Panc1 (cell line): ENCODE results near the gene VAMP8. TPM values are rescaled to one million over a fixed set of nuclear protein-coding genes. Genes with fewer than 3 reads are reported as not detected.

ENCODE experiments used
- ATAC-seq: fragments of 200-7000 bp; cut with Tn5 transposase; 2 replicates; pipeline ENCODE4 v1.9.1; 2020; ENCODE audit warnings: mild to moderate bottlenecking, moderate library complexity
- BruUV-seq: library from RNA; stranded (reverse); fragments of 400-500 nt; replicated peaks from 2 replicates; lab custom pipeline; 2021; lab: Mats Ljungman, UMichigan
- CTCF ChIA-PET: fragments of 300-600 bp; sonication (Branson Sonifier 250); formaldehyde crosslinking; loops from one replicate; lab custom pipeline; 2022; ENCODE audit warnings: antibody characterized with exemption; lab: Charles Lee
- POLR2A ChIA-PET: fragments of 300-600 bp; sonication (Branson Sonifier 250); formaldehyde crosslinking; loops from one replicate; lab custom pipeline; 2022; ENCODE audit warnings: antibody characterized with exemption; lab: Charles Lee
- DNase-seq: peaks from one replicate; pipeline ENCODE4 v3.0.0-alpha.2; 2010; ENCODE audit warnings: low read depth, low spot score
- H3K27ac ChIP-seq: 2 replicates; pipeline ENCODE4 v1.5.1; 2011; ENCODE audit warnings: mild to moderate bottlenecking, low read length, inconsistent platforms
- H3K27me3 ChIP-seq: fragments of 200-500 bp; sonication (Bioruptor generic); 2 replicates; pipeline ENCODE4 v1.6.0; 2014; ENCODE audit warnings: low read length, inconsistent platforms; ENCODE audit not compliant: control insufficient read depth, insufficient read depth
- H3K36me3 ChIP-seq: fragments of 200-500 bp; sonication (Bioruptor generic); 2 replicates; pipeline ENCODE4 v1.5.1; 2014; ENCODE audit warnings: inconsistent platforms, mild to moderate bottlenecking, low read length, moderate library complexity; ENCODE audit not compliant: control insufficient read depth, insufficient read depth
- H3K4me1 ChIP-seq: 2 replicates; pipeline ENCODE4 v1.5.1; 2011; ENCODE audit warnings: inconsistent platforms, mild to moderate bottlenecking, low read length, moderate library complexity; ENCODE audit not compliant: control insufficient read depth, insufficient read depth
- H3K4me3 ChIP-seq, 2 experiments: 2 replicates each; pipeline ENCODE4 v1.5.1; 2011 to 2012; ENCODE audit warnings: low read depth in 2 of 2, low read length in 2 of 2, mild to moderate bottlenecking in 2 of 2, inconsistent platforms in 1 of 2, moderate library complexity in 1 of 2
- H3K9me3 ChIP-seq: fragments of 200-500 bp; sonication (Bioruptor generic); 2 replicates; pipeline ENCODE4 v1.5.1; 2014; ENCODE audit warnings: low read depth, mild to moderate bottlenecking, inconsistent platforms, low read length, moderate library complexity; ENCODE audit not compliant: control insufficient read depth, insufficient read depth
- CTCF ChIP-seq: fragments of 450-650 bp; IDR thresholded peaks from 2 replicates; pipeline ENCODE4 v1.5.1; 2017; ENCODE audit warnings: mild to moderate bottlenecking
- POLR2AphosphoS5 ChIP-seq: IDR thresholded peaks from 2 replicates; pipeline ENCODE4 v1.6.1; 2012; ENCODE audit warnings: mild to moderate bottlenecking, low read depth, low read length, moderate library complexity
- REST ChIP-seq, 2 experiments: IDR thresholded peaks; 2 replicates each; pipeline ENCODE4 v1.6.1; 2011 to 2012; ENCODE audit warnings: low read depth in 2 of 2, control low read depth in 1 of 2, low read length in 1 of 2, mild to moderate bottlenecking in 1 of 2, moderate library complexity in 1 of 2; ENCODE audit not compliant: insufficient read depth in 1 of 2
- SIN3A ChIP-seq: IDR thresholded peaks from 2 replicates; pipeline ENCODE4 v1.6.1; 2012; ENCODE audit warnings: low read depth, mild to moderate bottlenecking, low read length, moderate library complexity, borderline replicate concordance; ENCODE audit not compliant: insufficient read depth
- TCF7L2 ChIP-seq: IDR thresholded peaks from 2 replicates; pipeline ENCODE4 v1.6.1; 2011; ENCODE audit warnings: mild to moderate bottlenecking, low read depth, low read length, inconsistent platforms
- in situ Hi-C: cut with HindIII; loops from 2 replicates; pipeline ENCODE4 v1.10.0; 2016; ENCODE audit warnings: low sequenced_read_pairs, low pct_unique_long_range_greater_than_20kb
- intact Hi-C: fragments of 100-400 bp; cut with micrococcal nuclease; formaldehyde crosslinking; loops from one replicate; pipeline ENCODE4 v1.10.0; 2022; ENCODE audit not compliant: unreplicated experiment
- total RNA-seq: library from RNA; stranded (reverse); gene quantifications from one replicate; pipeline ENCODE4 v1.2.1, GENCODE V29; 2021; ENCODE audit not compliant: unreplicated experiment

The VAMP8 gene
- total RNA-seq, 1 experiment from 2014 or later: 93.2 TPM

- H3K27ac ChIP-seq: no peak overlapping the region
- no peaks in the 10 kb centered on the region for H3K27me3 ChIP-seq
- ChIA-PET POLR2A (interaction anchor here (0.6 kb wide), 1 partner anchor 31 kb away, joined by 5 read pairs; no protein-coding TSS in a partner anchor), CTCF (interaction anchor here (0.7 kb wide), 1 partner anchor 233 kb away, joined by 4 read pairs; no protein-coding TSS in a partner anchor)
- H3K9me3 ChIP-seq: no peaks in the 10 kb centered on the region
- DNase-seq (no peak), ATAC-seq (no peak)
- BruUV-seq: no TSS peak
- H3K36me3 ChIP-seq: peaks cover 39% of the 10 kb centered on the region
- no peak overlapping the region for H3K4me3 ChIP-seq
- no peak for TF ChIP-seq CTCF
- no peak for TF ChIP-seq SIN3A
- TF ChIP-seq TCF7L2: no peak
- no peak for TF ChIP-seq POLR2AphosphoS5
- TF ChIP-seq REST (IDR thresholded peaks at IDR 0.05; ENCODE audit: insufficient read depth in 1 of 2, low read depth in 2 of 2, low read length in 1 of 2): no peak
- peaks cover 7% of the 10 kb centered on the region for H3K4me1 ChIP-seq
- intact Hi-C loops (no loop called here), in situ Hi-C loops (no loop called here)
These were observed 44.0 kb downstream of the VAMP8 start for GRCh38 chr2:85621338-85621737.

- intact Hi-C loops (no loop called here), in situ Hi-C loops (no loop called here)
- H3K27ac ChIP-seq: no peak overlapping the region
- BruUV-seq: no TSS peak
- ATAC-seq: no peak
- no peaks in the 10 kb centered on the region for H3K27me3 ChIP-seq
- peaks cover 44% of the 10 kb centered on the region for H3K36me3 ChIP-seq
- no peaks in the 10 kb centered on the region for H3K9me3 ChIP-seq
- H3K4me3 ChIP-seq: no peak overlapping the region
- DNase-seq: no peak
- CTCF ChIA-PET: no interaction called here
- no peaks in the 10 kb centered on the region for H3K4me1 ChIP-seq
- POLR2A ChIA-PET: no interaction called here
- TF ChIP-seq TCF7L2 (no peak), CTCF (no peak), SIN3A (no peak), POLR2AphosphoS5 (no peak), REST (IDR thresholded peaks at IDR 0.05; ENCODE audit: insufficient read depth in 1 of 2, low read depth in 2 of 2, low read length in 1 of 2) (no peak)
These were observed 46.6 kb downstream of the VAMP8 start for GRCh38 chr2:85623991-85624390.
